HepG2 (cell line): ENCODE results near the gene S100A13. TPM values are rescaled to one million over a fixed set of nuclear protein-coding genes. Genes with fewer than 3 reads are reported as not detected.

Source experiments
- ATAC-seq: fragments of 200-7000 bp; cut with Tn5 transposase; 3 replicates; pipeline ENCODE4 v1.9.1; 2020; ENCODE audit warnings: mild to moderate bottlenecking, moderate library complexity
- BruUV-seq: library from RNA; stranded (reverse); fragments of 400-500 nt; replicated peaks from 2 replicates; lab custom pipeline; 2021; lab: Mats Ljungman, UMichigan
- CTCF ChIA-PET: fragments of 300-600 bp; formaldehyde crosslinking; extraction: SDS; loops from one replicate; lab custom pipeline; 2021; ENCODE audit warnings: low total read pairs, inconsistent platforms, low intra/inter-chr PET ratio; lab: Yijun Ruan, JAX
- POLR2A ChIA-PET: fragments of 350-600 bp; sonication (Branson Sonifier 250); formaldehyde crosslinking; loops from one replicate; lab custom pipeline; 2020; ENCODE audit warnings: antibody characterized with exemption, inconsistent platforms; lab: Yijun Ruan, JAX
- DNase-seq: peaks from one replicate; pipeline ENCODE4 v3.0.0-alpha.2; 2015; ENCODE audit warnings: low spot score
- FAIRE-seq: peaks from 3 replicates; lab custom pipeline; 2011; peaks lifted over from hg19 to GRCh38; lab: Jason Lieb, UNC
- H2AFZ ChIP-seq: one replicate; pipeline ENCODE4 v1.6.1; 2011; ENCODE audit warnings: low read length, inconsistent platforms
- H3K27ac ChIP-seq: fragments of 300-600 bp; 3 replicates; pipeline ENCODE4 v1.8.0; 2011; ENCODE audit warnings: mixed run types, mild to moderate bottlenecking, mixed read lengths, low read length, inconsistent platforms; ENCODE audit not compliant: insufficient read depth; ENCODE audit errors: extremely low read length
- H3K27me3 ChIP-seq, 2 experiments: fragments of 200-600 bp in 1 of 2; 2 replicates in 1 of 2; 3 replicates in 1 of 2; pipeline versions ENCODE4 v1.6.0 to v1.8.0; 2011; ENCODE audit warnings: low read length in 2 of 2, mild to moderate bottlenecking in 2 of 2, moderate library complexity in 2 of 2, inconsistent platforms in 1 of 2; ENCODE audit not compliant: insufficient read depth in 2 of 2, control insufficient read depth in 1 of 2
- H3K36me3 ChIP-seq, 2 experiments: fragments of 200-600 bp in 1 of 2; replicated peaks in 1 of 2; 2 replicates in 1 of 2; 3 replicates in 1 of 2; pipeline versions ENCODE4 v1.5.1 to v1.8.0; 2011; ENCODE audit warnings: low read length in 2 of 2, inconsistent platforms in 1 of 2; ENCODE audit not compliant: insufficient read depth in 2 of 2, control insufficient read depth in 1 of 2
- H3K4me1 ChIP-seq: 2 replicates; pipeline ENCODE4 v1.5.1; 2012; ENCODE audit warnings: low read length, inconsistent platforms; ENCODE audit not compliant: insufficient read depth
- H3K4me2 ChIP-seq: 2 replicates; pipeline ENCODE4 v1.6.0; 2011; ENCODE audit warnings: low read depth, low read length, inconsistent platforms
- H3K4me3 ChIP-seq, 3 experiments: fragments of 200-600 bp in 1 of 3; sonication (generic), shearing (Covaris generic) in 1 of 3; replicated peaks in 1 of 3; 2 replicates each; pipeline ENCODE4 v1.5.1; 2011 to 2016; ENCODE audit warnings: low read length in 3 of 3, inconsistent platforms in 2 of 3, low read depth in 2 of 3, mild to moderate bottlenecking in 2 of 3, control low read depth in 1 of 3, mixed read lengths in 1 of 3; ENCODE audit not compliant: insufficient read depth in 1 of 3
- H3K79me2 ChIP-seq: one replicate; pipeline ENCODE4 v1.6.1; 2011; ENCODE audit warnings: low read length, inconsistent platforms; ENCODE audit not compliant: insufficient read depth
- H3K9ac ChIP-seq: 2 replicates; pipeline ENCODE4 v1.6.0; 2011; ENCODE audit warnings: mild to moderate bottlenecking, low read depth, low read length, inconsistent platforms; ENCODE audit not compliant: insufficient read depth
- H3K9me3 ChIP-seq: 2 replicates; pipeline ENCODE4 v1.5.1; 2012; ENCODE audit warnings: mild to moderate bottlenecking, low read length
- H4K20me1 ChIP-seq: 2 replicates; pipeline ENCODE4 v1.6.0; 2011; ENCODE audit warnings: inconsistent platforms, mild to moderate bottlenecking, low read length, moderate library complexity; ENCODE audit not compliant: insufficient read depth
- CBFB ChIP-seq: sonication (generic); formaldehyde crosslinking; IDR thresholded peaks from 2 replicates; pipeline ENCODE4 v1.4.0; 2020; ENCODE audit warnings: missing genetic modification reagents
- DMTF1 ChIP-seq: sonication (generic); formaldehyde crosslinking; IDR thresholded peaks from 2 replicates; pipeline ENCODE4 v1.4.0; 2020; ENCODE audit warnings: mild to moderate bottlenecking, missing genetic modification reagents
- GPN1 ChIP-seq: sonication (generic); formaldehyde crosslinking; IDR thresholded peaks from 2 replicates; pipeline ENCODE4 v1.5.1; 2020; ENCODE audit warnings: missing genetic modification reagents, borderline replicate concordance
- HNF1A ChIP-seq, 2 experiments: sonication (generic) in 1 of 2; formaldehyde crosslinking in 1 of 2; IDR thresholded peaks; 2 replicates each; pipeline versions ENCODE4 v1.4.0 to v1.6.1; 2016 to 2020; ENCODE audit warnings: borderline replicate concordance in 1 of 2, low read depth in 1 of 2, mild to moderate bottlenecking in 1 of 2, missing genetic modification reagents in 1 of 2
- NBN ChIP-seq: fragments of 450-650 bp; conservative IDR thresholded peaks from 2 replicates; pipeline ENCODE4 v1.6.1; 2017
- RBFOX2 ChIP-seq: fragments of 200-400 bp; formaldehyde crosslinking; IDR thresholded peaks from 2 replicates; pipeline ENCODE4 v1.6.1; 2017; ENCODE audit warnings: low read depth, mild to moderate bottlenecking, low read length
- TOE1 ChIP-seq: sonication (generic); formaldehyde crosslinking; IDR thresholded peaks from 2 replicates; pipeline ENCODE4 v1.4.0; 2020; ENCODE audit warnings: mild to moderate bottlenecking, missing genetic modification reagents
- ZBTB10 ChIP-seq: sonication (generic); formaldehyde crosslinking; IDR thresholded peaks from 2 replicates; pipeline ENCODE4 v1.4.0; 2020; ENCODE audit warnings: missing genetic modification reagents, borderline replicate concordance
- WGBS: methylation state at CpG from one replicate; pipeline ENCODE4 v1.1.6; 2017; ENCODE audit warnings: low lambda C conversion rate; 5-methylcytosine and 5-hydroxymethylcytosine counted together
- in situ Hi-C: cut with HindIII; loops from 2 replicates; pipeline ENCODE4 v1.10.0; 2017; ENCODE audit warnings: low pct_unique_long_range_greater_than_20kb; ENCODE audit not compliant: extremely low pct_ligation_motif_present
- intact Hi-C: fragments of 100-400 bp; cut with micrococcal nuclease; formaldehyde crosslinking; loops from one replicate; pipeline ENCODE4 v1.10.0; 2022; ENCODE audit not compliant: unreplicated experiment
- polyA plus RNA-seq, 8 experiments: library from polyadenylated mRNA; depleted of rRNA in 3 of 8; stranded (reverse) in 7 of 8; unstranded in 1 of 8; fragments of >200 nt; fragmentation: Illumina TruSeq in 4 of 8; extraction: Trizol in 4 of 8; gene quantifications; 2 replicates each; pipeline versions ENCODE4 v1.2.1 to v1.2.3, GENCODE V29; 2011 to 2016; ENCODE audit warnings: low read depth in 4 of 8, missing spikeins in 1 of 8, mixed read lengths in 1 of 8; ENCODE audit not compliant: insufficient read depth in 1 of 8
- total RNA-seq, 5 experiments: library from RNA; depleted of rRNA; stranded (reverse); fragments of >200 nt; fragmentation: Illumina TruSeq; extraction: Trizol; gene quantifications; 2 replicates each; pipeline ENCODE4 v1.2.3, GENCODE V29; 2016; ENCODE audit warnings: low read depth in 1 of 5

The S100A13 gene
- total and polyA plus RNA-seq, 2 of the 13 experiments (the other 11 are each of a cell fraction or from before 2014, with no cell fraction given) = 89.5 to 172 TPM

- Histone ChIP-seq H3K4me2 (no peak overlapping the region), H3K4me3 (no peak overlapping the region), H3K27me3 (no peaks in the 10 kb centered on the region), H3K27ac (no peak overlapping the region), H3K36me3 (no peaks in the 10 kb centered on the region), H3K9me3 (no peaks in the 10 kb centered on the region), H4K20me1 (no peaks in the 10 kb centered on the region), H3K4me1 (peaks cover 49% of the 10 kb centered on the region), H3K79me2 (no peaks in the 10 kb centered on the region), H3K9ac (no peak overlapping the region), H2AFZ (no peak overlapping the region)
- POLR2A ChIA-PET = interaction anchor here (1.0 to 1.8 kb wide), 5 partner anchors 56 to 100 kb away, joined by 3 to 17 read pairs (median 4); partner anchors contain the start of genes CHTOP, S100A1 and S100A13
- 35% methylated on average over 7 of the region's 7 CpGs for WGBS
- FAIRE-seq = no peak
- in situ Hi-C loops (loop anchor here (5.0 kb wide), 1 partner anchor 56 kb away; the partner anchor contains the start of genes S100A1 and S100A13), intact Hi-C loops (loop anchor here (1.0 kb wide), 3 partner anchors 56 to 197 kb away; partner anchors contain the start of gene S100A13)
- BruUV-seq = no TSS peak
- CTCF ChIA-PET = interaction anchor here (1.2 to 2.8 kb wide), 4 partner anchors 56 to 178 kb away, joined by 4 to 18 read pairs (median 6); partner anchors contain the start of genes S100A1 and S100A13
- no peak for DNase-seq
- ATAC-seq = no peak
- TF ChIP-seq HNF1A (IDR thresholded peaks at IDR 0.05; ENCODE audit: low read depth) (no peak), HNF1A (CRISPR knock-in tag; IDR thresholded peaks at IDR 0.05; ENCODE audit: borderline replicate concordance) (no peak), NBN (no peak), ZBTB10 (CRISPR knock-in tag) (no peak), TOE1 (CRISPR knock-in tag) (no peak), CBFB (CRISPR knock-in tag) (no peak), GPN1 (CRISPR knock-in tag) (no peak), RBFOX2 (no peak), DMTF1 (CRISPR knock-in tag) (no peak)
These were observed 55.6 kb downstream of the S100A13 start for GRCh38 chr1:153571706-153572105.
